Fibroblast of peridontal ligament (primary cell): ENCODE results near the gene ASAP2.
"Not testable (repeated sequence)": the region's sequence is repeated elsewhere in the genome, so short reads cannot be mapped to it uniquely, and the experiment has no call there.

Experiments
- DNase-seq: peaks from one replicate; pipeline ENCODE4 v3.0.0-alpha.2; 2010; ENCODE audit errors: extremely low read depth

The ASAP2 gene

DNA sequence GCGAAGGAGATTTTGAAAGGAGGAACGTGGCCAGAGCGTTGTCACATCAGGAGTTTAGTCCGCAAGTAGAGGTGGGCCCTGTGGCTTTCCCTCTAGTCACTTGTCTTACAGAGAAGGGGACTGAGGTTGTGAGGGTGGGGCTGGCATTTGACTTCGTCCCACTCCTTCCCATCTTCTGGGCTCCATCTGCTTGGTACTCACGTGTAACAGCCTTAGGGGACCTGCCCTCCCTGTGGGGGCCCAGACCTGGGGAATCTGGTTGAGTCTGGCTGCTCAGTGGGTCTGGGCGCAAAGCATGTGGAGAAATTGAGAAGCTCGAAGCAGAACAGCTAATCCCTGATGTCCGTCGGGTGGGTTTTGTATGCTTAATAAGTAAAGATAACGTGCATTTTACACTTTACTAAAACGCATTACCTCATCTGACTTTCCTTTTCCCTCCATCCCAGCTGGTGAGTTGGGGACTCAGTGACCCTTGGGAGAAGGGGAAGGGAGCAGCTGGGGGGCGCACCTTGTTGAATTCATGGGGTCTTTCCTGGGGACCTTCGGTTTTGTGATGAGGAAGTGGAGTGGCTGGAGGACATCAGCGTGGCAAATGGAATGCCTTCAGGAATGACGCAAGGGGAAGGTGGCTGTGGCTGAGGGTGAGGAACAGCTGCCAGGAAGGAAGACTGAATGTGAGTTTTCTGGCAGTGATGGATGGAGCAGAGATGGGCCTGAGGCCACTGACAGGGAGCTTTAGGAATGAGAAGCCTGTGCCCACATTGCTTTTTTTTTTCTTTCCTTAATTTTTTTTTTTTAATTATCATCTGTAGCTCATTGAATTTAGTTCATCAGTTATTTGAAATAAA is 44.8 kb downstream of the ASAP2 start:
- peak; percentile 73 for DNase-seq

- DNase-seq = no peak
Measured at GRCh38 chr2:9252002-9252357, 45.4 kb downstream of the ASAP2 start.

DNA sequence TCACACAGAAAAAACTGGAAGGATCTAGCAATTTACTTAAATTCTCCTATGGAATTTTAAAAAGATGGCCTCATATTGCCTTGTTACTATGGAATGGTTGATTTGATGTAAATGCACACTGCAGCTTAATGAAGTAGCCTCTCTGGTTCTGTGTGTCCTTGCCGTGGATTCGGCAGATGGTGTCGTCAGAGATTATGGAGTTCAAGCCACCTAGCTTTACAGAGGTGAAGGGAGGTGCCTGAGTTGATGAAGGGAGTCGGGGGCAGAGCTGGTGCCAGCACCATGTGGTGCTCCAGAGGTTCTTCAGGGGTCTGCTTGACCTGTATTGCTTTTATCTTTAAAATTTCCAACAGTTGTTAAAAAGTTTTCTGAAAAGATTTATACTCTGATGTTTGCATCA is 48.8 kb downstream of the ASAP2 start:
- DNase-seq = no peak

DNA sequence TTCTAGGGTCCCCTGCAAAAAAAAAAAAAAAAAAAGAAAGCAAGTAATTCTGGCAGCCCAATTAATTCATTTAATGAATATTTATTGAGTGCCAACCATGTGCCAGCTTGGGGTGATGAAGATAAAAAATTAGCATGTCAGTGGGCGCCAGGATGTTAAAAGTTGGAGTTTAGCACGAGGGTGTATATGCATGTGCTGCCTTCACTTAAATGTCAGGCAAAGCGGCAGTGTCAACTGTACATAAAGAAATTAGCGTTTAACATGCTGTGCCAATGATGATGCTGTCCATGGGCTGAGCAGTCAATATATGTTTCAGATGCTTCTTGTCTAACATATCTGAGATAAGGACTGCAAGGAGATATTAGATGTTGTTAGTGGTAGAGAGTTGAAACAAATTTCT is 49.5 kb downstream of the ASAP2 start:
- no peak for DNase-seq

- DNase-seq = peak; percentile 93
Measured at GRCh38 chr2:9256570-9257043, 50.0 kb downstream of the ASAP2 start.

GRCh38 chr2:9258501-9258900 is 51.9 kb downstream of the ASAP2 start:
- no peak for DNase-seq

GRCh38 chr2:9258953-9259399 is 52.4 kb downstream of the ASAP2 start:
- DNase-seq = peak; percentile 71

DNA sequence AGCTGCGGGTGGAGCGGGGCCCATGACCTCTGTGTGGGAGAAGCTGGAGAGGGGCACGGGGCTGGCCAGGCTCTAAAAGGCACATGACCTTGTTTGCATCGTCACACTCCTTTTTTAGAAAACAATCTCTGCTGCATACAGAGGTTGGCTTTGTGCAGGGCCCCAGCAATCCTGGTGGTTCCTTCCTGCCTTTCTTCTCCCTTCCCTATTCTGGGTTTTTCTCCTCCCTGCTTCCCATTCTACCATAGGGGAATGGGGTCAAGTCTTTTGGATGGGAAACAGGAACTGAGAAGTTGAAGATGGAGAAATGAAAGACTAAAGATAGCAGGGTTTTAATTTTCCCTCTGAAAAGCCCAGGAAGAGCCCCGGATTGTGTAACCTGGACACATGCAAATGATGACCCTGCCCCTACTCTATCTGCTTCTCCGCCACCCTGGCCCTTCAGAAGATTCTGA is 53.9 kb downstream of the ASAP2 start:
- no peak for DNase-seq

GRCh38 chr2:9261231-9261883 is 54.7 kb downstream of the ASAP2 start:
- peak; percentile 81 for DNase-seq

DNA sequence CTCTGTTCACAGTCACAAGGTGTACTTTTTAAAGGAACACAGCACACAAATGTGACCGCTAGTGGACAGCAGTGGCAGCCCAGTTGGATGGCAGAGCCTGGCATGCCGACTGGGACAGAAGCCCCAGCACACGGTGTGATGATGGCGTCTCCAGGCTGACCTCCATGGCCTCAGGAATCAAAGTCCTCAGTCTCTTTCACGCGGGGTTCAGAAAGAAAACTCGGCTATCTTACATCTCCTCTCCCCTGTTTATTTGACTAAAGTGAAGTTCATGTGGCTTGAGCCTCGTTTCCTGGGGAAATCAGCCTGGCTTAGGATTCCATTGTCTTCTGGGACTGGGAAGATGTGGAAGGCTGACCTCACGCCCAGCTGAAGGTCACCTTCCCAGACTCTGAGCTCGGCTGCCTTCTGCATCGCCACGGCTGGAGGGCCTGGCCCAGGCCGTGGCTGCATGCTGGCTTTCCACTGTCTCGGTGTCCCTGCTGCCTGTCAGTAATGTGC is 56.1 kb downstream of the ASAP2 start:
- DNase-seq = no peak

GRCh38 chr2:9263428-9263827 is 56.8 kb downstream of the ASAP2 start:
- no peak for DNase-seq

GRCh38 chr2:9264301-9264700 is 57.7 kb downstream of the ASAP2 start:
- DNase-seq = no peak

DNA sequence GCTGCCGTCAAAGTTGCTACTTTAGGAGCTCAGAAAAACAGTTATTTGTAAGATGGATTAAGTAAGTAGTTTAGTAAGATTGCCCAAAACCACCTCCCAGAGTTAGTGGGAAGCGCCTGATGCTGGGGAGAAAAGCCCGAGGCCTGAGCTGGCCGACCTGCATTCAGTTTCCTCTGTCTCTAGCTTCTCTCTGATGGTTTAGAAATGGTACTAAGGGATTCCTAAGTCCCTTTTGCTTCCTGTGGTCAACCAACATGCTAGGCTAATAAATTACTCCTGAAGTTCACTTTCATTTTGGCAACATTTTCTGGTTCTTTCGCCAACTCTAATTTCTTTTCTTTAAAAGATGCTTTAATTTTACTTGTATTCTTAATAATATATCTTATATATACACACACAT is 60.1 kb downstream of the ASAP2 start:
- DNase-seq = no peak

DNA sequence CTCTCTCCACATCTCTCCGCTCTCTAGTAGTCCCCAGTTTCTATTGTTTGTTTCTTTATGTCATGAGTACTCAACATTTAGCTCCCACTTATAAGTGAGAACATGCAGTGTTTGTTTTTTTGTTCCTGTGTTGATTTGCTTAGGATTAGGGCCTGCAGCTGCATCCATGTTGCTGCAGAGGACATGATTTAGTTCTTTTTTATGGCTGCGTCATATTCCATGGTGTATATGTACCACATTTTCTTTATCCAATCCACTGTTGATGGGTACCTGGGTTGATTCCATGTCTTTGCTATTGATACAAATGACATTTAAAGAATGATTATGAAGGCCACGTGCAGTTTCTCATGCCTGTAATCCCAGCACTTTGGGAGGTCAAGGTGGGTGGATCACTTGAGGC is 60.7 kb downstream of the ASAP2 start:
- not testable (repeated sequence) for DNase-seq

- no peak for DNase-seq
Measured at GRCh38 chr2:9268301-9269080, 61.9 kb downstream of the ASAP2 start.

- DNase-seq = no peak
Measured at GRCh38 chr2:9269295-9269694, 62.7 kb downstream of the ASAP2 start.

GRCh38 chr2:9269695-9270360 is 63.2 kb downstream of the ASAP2 start:
- DNase-seq = no peak

DNA sequence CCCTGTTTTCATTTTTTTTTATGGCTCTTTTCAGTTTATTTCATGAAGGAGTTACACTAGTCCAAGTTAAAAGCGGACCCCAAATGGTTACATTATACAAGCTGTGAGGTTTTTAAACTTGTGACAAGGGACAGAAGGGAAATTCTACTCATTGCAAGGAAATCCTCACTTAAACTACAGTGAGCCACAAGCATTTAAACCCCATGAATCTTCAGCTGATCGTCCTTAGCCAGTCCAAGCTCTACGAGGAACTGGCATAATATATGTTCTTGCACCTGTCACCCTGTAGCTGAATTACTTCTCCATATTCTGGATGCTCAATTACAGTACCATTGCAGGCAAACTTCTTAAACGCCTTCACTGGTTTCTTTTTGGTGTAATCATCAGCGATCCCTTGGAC is 64.5 kb downstream of the ASAP2 start:
- no peak for DNase-seq

GRCh38 chr2:9271691-9272090 is 65.1 kb downstream of the ASAP2 start:
- DNase-seq = no peak

DNA sequence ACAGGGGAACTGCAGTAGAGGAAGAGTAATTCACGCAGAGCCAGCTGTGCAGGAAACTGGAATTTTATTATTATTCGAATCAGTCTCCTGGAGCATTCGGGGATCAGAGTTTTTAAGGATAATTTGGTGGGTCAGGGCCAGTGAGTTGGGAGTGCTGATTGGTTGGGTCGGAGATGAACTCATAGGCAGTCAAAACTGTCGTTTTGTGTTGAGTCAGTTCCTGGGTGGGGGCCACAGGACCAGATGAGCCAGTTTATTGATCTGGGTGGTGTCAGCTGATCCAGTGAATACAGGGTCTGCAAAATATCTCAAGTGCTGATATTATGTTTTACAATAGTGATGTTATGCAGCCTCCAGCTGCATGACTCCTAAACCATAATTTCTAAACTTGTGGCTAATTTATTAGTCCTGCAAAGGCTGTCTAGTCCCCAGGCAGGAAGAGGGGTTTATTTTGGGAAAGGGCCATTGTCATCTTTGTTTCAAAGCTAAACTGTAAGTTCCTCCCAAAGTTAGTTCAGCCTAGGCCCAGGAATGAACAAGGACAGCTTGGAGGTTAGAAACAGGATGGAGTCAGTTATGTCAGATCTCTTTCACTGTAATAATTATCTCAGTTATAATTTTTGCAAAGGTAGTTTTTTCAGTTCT is 67.0 kb downstream of the ASAP2 start:
- DNase-seq = no peak

- no peak for DNase-seq
Measured at GRCh38 chr2:9274701-9275343, 68.2 kb downstream of the ASAP2 start.
